CD4-positive, CD25-positive, alpha-beta regulatory T cell (primary cell): Measurements from ENCODE around the gene NBDY. TPM values are rescaled to one million over a fixed set of nuclear protein-coding genes. Genes with fewer than 3 reads are reported as not detected.

ENCODE experiments used
- ATAC-seq, 2 donors: fragments of 150-1000 bp; cut with Tn5 transposase; one replicate each; pipeline ENCODE4 v1.10.0; 2021; ENCODE audit warnings: low read depth in 2 of 2, moderate number of reproducible peaks in 2 of 2, moderate library complexity in 1 of 2
- DNase-seq, 3 donors: peaks; one replicate each; pipeline versions ENCODE4 v3.0.0 to v3.0.0-alpha.2; 2012 to 2022; ENCODE audit warnings: mixed read lengths in 1 of 3
- H3K27ac ChIP-seq: one replicate; pipeline ENCODE4 v1.7.0; 2013; ENCODE audit warnings: mild to moderate bottlenecking, low read length; ENCODE audit not compliant: insufficient read depth, poor library complexity, severe bottlenecking
- H3K27me3 ChIP-seq: one replicate; pipeline ENCODE4 v1.7.0; 2013; ENCODE audit warnings: low read length; ENCODE audit not compliant: control insufficient read depth, insufficient read depth
- H3K36me3 ChIP-seq: one replicate; pipeline ENCODE4 v1.7.0; 2013; ENCODE audit warnings: mild to moderate bottlenecking, low read length, moderate library complexity; ENCODE audit not compliant: control insufficient read depth, insufficient read depth
- H3K4me1 ChIP-seq: 2 replicates; pipeline ENCODE4 v1.7.0; 2013; ENCODE audit warnings: mild to moderate bottlenecking, low read length; ENCODE audit not compliant: insufficient read depth, control insufficient read depth, poor library complexity, severe bottlenecking
- H3K4me3 ChIP-seq: one replicate; pipeline ENCODE4 v1.7.0; 2013; ENCODE audit warnings: low read depth, mild to moderate bottlenecking, low read length, moderate library complexity
- H3K9me3 ChIP-seq, 2 experiments: 1 replicate in 1 of 2; 2 replicates in 1 of 2; pipeline ENCODE4 v1.7.0; 2013; ENCODE audit warnings: low read length in 2 of 2, mild to moderate bottlenecking in 1 of 2, moderate library complexity in 1 of 2; ENCODE audit not compliant: control insufficient read depth in 2 of 2
- H3K27ac Mint-ChIP-seq, 3 donors: one replicate each; pipeline ENCODE4 v1.8.0; 2020 to 2022; ENCODE audit warnings: mild to moderate bottlenecking in 3 of 3, mixed read lengths in 3 of 3, moderate library complexity in 2 of 3
- H3K27me3 Mint-ChIP-seq: one replicate; pipeline ENCODE4 v1.8.0; 2022; ENCODE audit warnings: mild to moderate bottlenecking, mixed read lengths
- H3K36me3 Mint-ChIP-seq: one replicate; pipeline ENCODE4 v1.8.0; 2020; ENCODE audit warnings: mixed read lengths
- H3K4me1 Mint-ChIP-seq, 4 donors: one replicate each; pipeline ENCODE4 v1.8.0; 2020 to 2022; ENCODE audit warnings: mixed read lengths in 4 of 4, mild to moderate bottlenecking in 1 of 4
- H3K4me3 Mint-ChIP-seq, 4 donors: one replicate each; pipeline ENCODE4 v1.8.0; 2020 to 2022; ENCODE audit warnings: mild to moderate bottlenecking in 4 of 4, mixed read lengths in 4 of 4, moderate library complexity in 3 of 4
- H3K9me3 Mint-ChIP-seq, 7 donors: one replicate each; pipeline ENCODE4 v1.8.0; 2020 to 2022; ENCODE audit warnings: mixed read lengths in 7 of 7, mild to moderate bottlenecking in 3 of 7, moderate library complexity in 2 of 7
- polyA plus RNA-seq, 4 donors: library from polyadenylated mRNA; unstranded; fragments of 300-500 nt; fragmentation: Illumina TruSeq; gene quantifications; one replicate each; pipeline ENCODE4 v1.2.3, GENCODE V29; 2021
- total RNA-seq: library from RNA; stranded (reverse); gene quantifications from one replicate; pipeline ENCODE4 v1.2.3, GENCODE V29; 2022

NBDY gene
- total and polyA plus RNA-seq, 5 donors from 2014 or later: 29.0 to 61.5 (median 52.6) TPM

- H3K4me1 Mint-ChIP-seq: peaks cover 18 to 49% (median 30%) of the 10 kb centered on the region in 4 donors
- peak overlapping the region; percentile 90 to 99 (median 96) for H3K27ac Mint-ChIP-seq
- Histone ChIP-seq H3K27ac (peak overlapping the region; percentile 77), H3K4me1 (peaks cover 17% of the 10 kb centered on the region), H3K4me3 (peak overlapping the region; percentile 77), H3K9me3 (no peaks in the 10 kb centered on the region), H3K36me3 (no peaks in the 10 kb centered on the region), H3K27me3 (no peaks in the 10 kb centered on the region)
- ATAC-seq: peak; percentile 75 to 76
- peak in 2 of 3 donors; percentile 61 to 87 for DNase-seq
- H3K27me3 Mint-ChIP-seq: no peaks in the 10 kb centered on the region
- no peaks in the 10 kb centered on the region for H3K36me3 Mint-ChIP-seq
- H3K9me3 Mint-ChIP-seq: no peaks in the 10 kb centered on the region
- peak overlapping the region; percentile 67 to 89 (median 75) for H3K4me3 Mint-ChIP-seq
Measured at GRCh38 chrX:56812515-56813105, 83.6 kb downstream of the NBDY start.

GRCh38 chrX:56813318-56813837, 84.3 kb downstream of the NBDY start:
- Histone ChIP-seq H3K4me1 (peaks cover 17% of the 10 kb centered on the region), H3K36me3 (no peaks in the 10 kb centered on the region), H3K9me3 (no peaks in the 10 kb centered on the region), H3K27me3 (no peaks in the 10 kb centered on the region), H3K4me3 (peak overlapping the region; percentile 77), H3K27ac (peak overlapping the region; percentile 77)
- Mint-ChIP-seq H3K4me3 (peak overlapping the region; percentile 67 to 89 (median 75)), H3K4me1 (peaks cover 18 to 47% (median 29%) of the 10 kb centered on the region in 4 donors), H3K9me3 (no peaks in the 10 kb centered on the region), H3K27me3 (no peaks in the 10 kb centered on the region), H3K36me3 (no peaks in the 10 kb centered on the region), H3K27ac (peak overlapping the region; percentile 90 to 99 (median 96))
- peak; percentile 58 to 61 for ATAC-seq
- peak; percentile 19 to 68 (median 55) for DNase-seq

- H3K4me3 Mint-ChIP-seq: no peak overlapping the region
- no peaks in the 10 kb centered on the region for H3K9me3 Mint-ChIP-seq
- no peaks in the 10 kb centered on the region for H3K27me3 ChIP-seq
- H3K27ac ChIP-seq: no peak overlapping the region
- no peak overlapping the region for H3K4me3 ChIP-seq
- no peaks in the 10 kb centered on the region for H3K27me3 Mint-ChIP-seq
- H3K27ac Mint-ChIP-seq: no peak overlapping the region
- ATAC-seq: no peak
- peaks cover 16% of the 10 kb centered on the region for H3K4me1 ChIP-seq
- H3K4me1 Mint-ChIP-seq: peaks cover 15 to 25% (median 18%) of the 10 kb centered on the region in 4 donors
- H3K9me3 ChIP-seq: no peaks in the 10 kb centered on the region
- no peak for DNase-seq
- no peaks in the 10 kb centered on the region for H3K36me3 ChIP-seq
- H3K36me3 Mint-ChIP-seq: no peaks in the 10 kb centered on the region
Measured at GRCh38 chrX:56817179-56817578, 88.1 kb downstream of the NBDY start.

GRCh38 chrX:56826020-56826419, 97.0 kb downstream of the NBDY start:
- Mint-ChIP-seq H3K27me3 (no peaks in the 10 kb centered on the region), H3K4me3 (peak overlapping the region in 1 of 4 donors; percentile 65), H3K9me3 (no peaks in the 10 kb centered on the region), H3K4me1 (no peaks in the 10 kb centered on the region), H3K36me3 (no peaks in the 10 kb centered on the region), H3K27ac (no peak overlapping the region)
- Histone ChIP-seq H3K36me3 (no peaks in the 10 kb centered on the region), H3K27me3 (no peaks in the 10 kb centered on the region), H3K27ac (no peak overlapping the region), H3K4me3 (no peak overlapping the region), H3K9me3 (no peaks in the 10 kb centered on the region), H3K4me1 (no peaks in the 10 kb centered on the region)
- ATAC-seq (no peak), DNase-seq (no peak)

- DNase-seq (no peak), ATAC-seq (no peak)
- Histone ChIP-seq H3K9me3 (no peaks in the 10 kb centered on the region), H3K36me3 (no peaks in the 10 kb centered on the region), H3K27ac (no peak overlapping the region), H3K4me3 (no peak overlapping the region), H3K27me3 (no peaks in the 10 kb centered on the region), H3K4me1 (no peaks in the 10 kb centered on the region)
- peaks cover 0 to 4% (median 0%) of the 10 kb centered on the region in 7 donors for H3K9me3 Mint-ChIP-seq
- H3K4me1 Mint-ChIP-seq: no peaks in the 10 kb centered on the region
- H3K27ac Mint-ChIP-seq: no peak overlapping the region
- no peak overlapping the region for H3K4me3 Mint-ChIP-seq
- H3K27me3 Mint-ChIP-seq: no peaks in the 10 kb centered on the region
- no peaks in the 10 kb centered on the region for H3K36me3 Mint-ChIP-seq
Measured at GRCh38 chrX:56833626-56834025, 104.6 kb downstream of the NBDY start.

- Mint-ChIP-seq H3K36me3 (no peaks in the 10 kb centered on the region), H3K4me3 (no peak overlapping the region), H3K9me3 (peaks cover 0 to 3% (median 0%) of the 10 kb centered on the region in 7 donors), H3K27ac (no peak overlapping the region), H3K27me3 (no peaks in the 10 kb centered on the region), H3K4me1 (no peaks in the 10 kb centered on the region)
- Histone ChIP-seq H3K4me1 (no peaks in the 10 kb centered on the region), H3K9me3 (no peaks in the 10 kb centered on the region), H3K27me3 (no peaks in the 10 kb centered on the region), H3K27ac (no peak overlapping the region), H3K36me3 (no peaks in the 10 kb centered on the region), H3K4me3 (no peak overlapping the region)
- DNase-seq: no peak
- ATAC-seq: no peak
Measured at GRCh38 chrX:56853436-56853835, 124.4 kb downstream of the NBDY start.

GRCh38 chrX:56857042-56857441, 128.0 kb downstream of the NBDY start:
- Mint-ChIP-seq H3K27ac (no peak overlapping the region), H3K36me3 (no peaks in the 10 kb centered on the region), H3K4me1 (no peaks in the 10 kb centered on the region), H3K9me3 (peaks cover 0 to 3% (median 0%) of the 10 kb centered on the region in 7 donors), H3K27me3 (no peaks in the 10 kb centered on the region), H3K4me3 (no peak overlapping the region)
- H3K27me3 ChIP-seq: no peaks in the 10 kb centered on the region
- H3K27ac ChIP-seq: no peak overlapping the region
- no peaks in the 10 kb centered on the region for H3K4me1 ChIP-seq
- no peaks in the 10 kb centered on the region for H3K9me3 ChIP-seq
- no peak for DNase-seq
- H3K4me3 ChIP-seq: no peak overlapping the region
- H3K36me3 ChIP-seq: no peaks in the 10 kb centered on the region
- ATAC-seq: no peak

GRCh38 chrX:56860888-56861287, 131.8 kb downstream of the NBDY start:
- no peak overlapping the region for H3K27ac Mint-ChIP-seq
- Histone ChIP-seq H3K4me3 (no peak overlapping the region), H3K36me3 (no peaks in the 10 kb centered on the region), H3K27me3 (no peaks in the 10 kb centered on the region), H3K9me3 (no peaks in the 10 kb centered on the region), H3K27ac (no peak overlapping the region), H3K4me1 (no peaks in the 10 kb centered on the region)
- ATAC-seq (no peak), DNase-seq (no peak)
- no peak overlapping the region for H3K4me3 Mint-ChIP-seq
- no peaks in the 10 kb centered on the region for H3K27me3 Mint-ChIP-seq
- no peaks in the 10 kb centered on the region for H3K36me3 Mint-ChIP-seq
- H3K4me1 Mint-ChIP-seq: no peaks in the 10 kb centered on the region
- peaks cover 0 to 3% (median 0%) of the 10 kb centered on the region in 7 donors for H3K9me3 Mint-ChIP-seq
